ENCODE measurements around the gene FOS. TPM values are rescaled to one million over a fixed set of nuclear protein-coding genes. Genes with fewer than 3 reads are reported as not detected.

The FOS gene
- total and polyA plus RNA-seq, 2 of the 4 experiments (the other 2 are of a cell fraction), result 53.6 to 171 TPM

DNA sequence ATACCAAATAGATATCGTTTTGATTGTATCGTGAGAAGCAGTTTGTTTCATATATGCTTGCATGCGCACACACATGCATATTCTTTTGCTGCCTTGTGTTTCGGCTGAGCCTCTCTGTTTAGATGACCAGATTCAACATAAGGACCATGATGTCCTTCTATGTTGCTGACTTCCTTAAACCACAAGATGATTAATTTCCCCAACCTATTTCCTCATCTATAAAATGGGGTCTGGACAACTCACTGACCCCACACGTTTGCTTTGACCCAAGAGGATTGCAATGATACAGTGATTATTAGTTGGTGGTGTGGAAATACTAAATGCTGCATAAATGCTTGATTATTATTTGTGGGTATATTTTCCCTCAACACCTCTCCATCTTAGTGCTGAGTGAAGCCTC, 16.8 kb upstream of the FOS start:
- H3K79me1 ChIP-seq (ENCODE audit: low read depth in 1 of 2, low read length in 2 of 2), result peaks cover 0 to 5% of the 10 kb centered on the region in 2 experiments; a peak in 1 of 4 replicates
- H3K9me3 ChIP-seq (ENCODE audit: control insufficient read depth, insufficient read depth, low read length), result no peaks in the 10 kb centered on the region
- no peak overlapping the region for H2AK9ac ChIP-seq (replicated peaks; ENCODE audit: low read depth, low read length, poor library complexity)
- intact Hi-C loops (cut with micrococcal nuclease) (no loop called here), dilution Hi-C loops (cut with HindIII; ENCODE audit: low sequenced_read_pairs, unreplicated experiment) (no loop called here), in situ Hi-C loops (cut with MboI; ENCODE audit: low sequenced_read_pairs) (no loop called here)
- DNase-seq (no peak), ATAC-seq (ENCODE audit: low read depth) (no peak)
- H3K27ac ChIP-seq (ENCODE audit: insufficient read depth, low read length), result no peak overlapping the region
- H3K27me3 ChIP-seq (ENCODE audit: control insufficient read depth, insufficient read depth, low read length), result no peaks in the 10 kb centered on the region
- no peak overlapping the region for H3K9ac ChIP-seq (ENCODE audit: low read depth, low read length)
- H3K4me1 ChIP-seq (ENCODE audit: control insufficient read depth, insufficient read depth, low read length), result peaks cover 13% of the 10 kb centered on the region
- H3K18ac ChIP-seq (ENCODE audit: low read depth, low read length), result no peak overlapping the region
- H2BK5ac ChIP-seq (ENCODE audit: low read depth, low read length, poor library complexity, severe bottlenecking), result no peak overlapping the region
- H3K56ac ChIP-seq (ENCODE audit: extremely low read depth, insufficient read depth, low read length), result no peak overlapping the region
- H2AFZ ChIP-seq (replicated peaks; ENCODE audit: low read length, poor library complexity), result no peak overlapping the region
- no peak overlapping the region for H3K4me2 ChIP-seq (ENCODE audit: low read depth, low read length)
- WGBS, 2 experiments (ENCODE audit: extremely low coverage in 2 of 2, insufficient read length in 1 of 2), result 100% methylated on average over 1 of the region's 5 CpGs; no CpG with 5 or more reads in 1 of the 2 experiments
- ChIA-PET CTCF (no interaction called here), POLR2A (ENCODE audit: unreplicated experiment) (no interaction called here)
- H4K5ac ChIP-seq (ENCODE audit: low read depth, low read length), result no peak overlapping the region
- no peak for TF ChIP-seq MAFK (IDR thresholded peaks at IDR 0.05; ENCODE audit: low read depth, low read length)
- TF ChIP-seq POLR2A (IDR thresholded peaks at IDR 0.05; ENCODE audit: low read depth, low read length), result no peak
- TF ChIP-seq CEBPB (IDR thresholded peaks at IDR 0.05; ENCODE audit: low read depth, low read length), result no peak
- TF ChIP-seq RCOR1 (IDR thresholded peaks at IDR 0.05; ENCODE audit: insufficient replicate concordance, low read length), result no peak
- TF ChIP-seq RAD21 (IDR thresholded peaks at IDR 0.05; ENCODE audit: low read length), result no peak
- TF ChIP-seq, protein P1, sequence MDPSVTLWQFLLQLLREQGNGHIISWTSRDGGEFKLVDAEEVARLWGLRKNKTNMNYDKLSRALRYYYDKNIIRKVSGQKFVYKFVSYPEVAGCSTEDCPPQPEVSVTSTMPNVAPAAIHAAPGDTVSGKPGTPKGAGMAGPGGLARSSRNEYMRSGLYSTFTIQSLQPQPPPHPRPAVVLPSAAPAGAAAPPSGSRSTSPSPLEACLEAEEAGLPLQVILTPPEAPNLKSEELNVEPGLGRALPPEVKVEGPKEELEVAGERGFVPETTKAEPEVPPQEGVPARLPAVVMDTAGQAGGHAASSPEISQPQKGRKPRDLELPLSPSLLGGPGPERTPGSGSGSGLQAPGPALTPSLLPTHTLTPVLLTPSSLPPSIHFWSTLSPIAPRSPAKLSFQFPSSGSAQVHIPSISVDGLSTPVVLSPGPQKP (IDR thresholded peaks at IDR 0.05; ENCODE audit: borderline replicate concordance, low read depth, low read length), result no peak
- TF ChIP-seq, protein P2, sequence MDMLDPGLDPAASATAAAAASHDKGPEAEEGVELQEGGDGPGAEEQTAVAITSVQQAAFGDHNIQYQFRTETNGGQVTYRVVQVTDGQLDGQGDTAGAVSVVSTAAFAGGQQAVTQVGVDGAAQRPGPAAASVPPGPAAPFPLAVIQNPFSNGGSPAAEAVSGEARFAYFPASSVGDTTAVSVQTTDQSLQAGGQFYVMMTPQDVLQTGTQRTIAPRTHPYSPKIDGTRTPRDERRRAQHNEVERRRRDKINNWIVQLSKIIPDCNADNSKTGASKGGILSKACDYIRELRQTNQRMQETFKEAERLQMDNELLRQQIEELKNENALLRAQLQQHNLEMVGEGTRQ (IDR thresholded peaks at IDR 0.05; ENCODE audit: low read depth, low read length), result no peak
- no peak for TF ChIP-seq MXI1 (IDR thresholded peaks at IDR 0.05; ENCODE audit: borderline replicate concordance, low read depth, low read length)
- no peak for TF ChIP-seq BHLHE40 (IDR thresholded peaks at IDR 0.05; ENCODE audit: low read depth, low read length)
- no peak for TF ChIP-seq MAZ (IDR thresholded peaks at IDR 0.05; ENCODE audit: borderline replicate concordance, low read depth, low read length)
- TF ChIP-seq FOS (IDR thresholded peaks at IDR 0.05; ENCODE audit: low read depth, low read length), result no peak
- TF ChIP-seq, protein P3, sequence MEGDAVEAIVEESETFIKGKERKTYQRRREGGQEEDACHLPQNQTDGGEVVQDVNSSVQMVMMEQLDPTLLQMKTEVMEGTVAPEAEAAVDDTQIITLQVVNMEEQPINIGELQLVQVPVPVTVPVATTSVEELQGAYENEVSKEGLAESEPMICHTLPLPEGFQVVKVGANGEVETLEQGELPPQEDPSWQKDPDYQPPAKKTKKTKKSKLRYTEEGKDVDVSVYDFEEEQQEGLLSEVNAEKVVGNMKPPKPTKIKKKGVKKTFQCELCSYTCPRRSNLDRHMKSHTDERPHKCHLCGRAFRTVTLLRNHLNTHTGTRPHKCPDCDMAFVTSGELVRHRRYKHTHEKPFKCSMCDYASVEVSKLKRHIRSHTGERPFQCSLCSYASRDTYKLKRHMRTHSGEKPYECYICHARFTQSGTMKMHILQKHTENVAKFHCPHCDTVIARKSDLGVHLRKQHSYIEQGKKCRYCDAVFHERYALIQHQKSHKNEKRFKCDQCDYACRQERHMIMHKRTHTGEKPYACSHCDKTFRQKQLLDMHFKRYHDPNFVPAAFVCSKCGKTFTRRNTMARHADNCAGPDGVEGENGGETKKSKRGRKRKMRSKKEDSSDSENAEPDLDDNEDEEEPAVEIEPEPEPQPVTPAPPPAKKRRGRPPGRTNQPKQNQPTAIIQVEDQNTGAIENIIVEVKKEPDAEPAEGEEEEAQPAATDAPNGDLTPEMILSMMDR (conservative IDR thresholded peaks at IDR 0.05; ENCODE audit: low read depth, low read length), result no peak
- TF ChIP-seq RFX5 (IDR thresholded peaks at IDR 0.05; ENCODE audit: low read depth, low read length), result no peak
- TF ChIP-seq NFE2L2 (IDR thresholded peaks at IDR 0.05; ENCODE audit: low read depth, low read length), result no peak
- TF ChIP-seq CHD1 (IDR thresholded peaks at IDR 0.05; ENCODE audit: low read depth, low read length), result no peak
- TF ChIP-seq SMC3 (IDR thresholded peaks at IDR 0.05; ENCODE audit: low read depth, low read length), result no peak
- no peak overlapping the region for H2AK5ac ChIP-seq (ENCODE audit: low read depth, low read length)
- H3K4ac ChIP-seq (ENCODE audit: low read depth, low read length), result no peak overlapping the region
- no peak overlapping the region for H2BK120ac ChIP-seq (ENCODE audit: low read depth, low read length)
- no peak overlapping the region for H2BK15ac ChIP-seq (ENCODE audit: low read depth, low read length)
- no peak overlapping the region for H4K8ac ChIP-seq (ENCODE audit: low read depth in 2 of 2, low read length in 2 of 2)
- H3K4me3 ChIP-seq (ENCODE audit: insufficient read depth, low read depth, low read length), result no peak overlapping the region
- peaks cover 10% of the 10 kb centered on the region; the same call in 1 of the 2 replicates for H3K9me1 ChIP-seq (ENCODE audit: insufficient read depth, low read length)
- no peak overlapping the region for H4K91ac ChIP-seq (ENCODE audit: insufficient read depth, low read depth, low read length)
- no peak overlapping the region for H3K14ac ChIP-seq (replicated peaks; ENCODE audit: low read depth, low read length)
- H4K20me1 ChIP-seq (ENCODE audit: insufficient read depth, low read length), result no peaks in the 10 kb centered on the region
- BruUV-seq (replicated peaks), result no TSS peak
- no peak overlapping the region for H3K23ac ChIP-seq (ENCODE audit: low read depth, low read length)
- no peak overlapping the region for H2BK20ac ChIP-seq (ENCODE audit: low read depth, low read length)
- no peaks in the 10 kb centered on the region for H3K36me3 ChIP-seq (ENCODE audit: control insufficient read depth, insufficient read depth, low read length)

Measured in IMR-90 (cell line).